HUES6 (cell line): ENCODE measurements around the gene SMYD3.

Experiments used
- H3K27ac ChIP-seq: 2 replicates; pipeline ENCODE4 v1.7.0; 2013; ENCODE audit warnings: low read depth, mild to moderate bottlenecking, low read length, inconsistent platforms
- H3K27me3 ChIP-seq: 2 replicates; pipeline ENCODE4 v1.6.1; 2013; ENCODE audit warnings: low read length; ENCODE audit not compliant: control insufficient read depth, insufficient read depth
- H3K36me3 ChIP-seq: 2 replicates; pipeline ENCODE4 v1.6.1; 2013; ENCODE audit warnings: low read length; ENCODE audit not compliant: control insufficient read depth, insufficient read depth
- H3K4me1 ChIP-seq: 2 replicates; pipeline ENCODE4 v1.6.1; 2013; ENCODE audit warnings: low read length; ENCODE audit not compliant: control insufficient read depth, insufficient read depth
- H3K4me3 ChIP-seq: 2 replicates; pipeline ENCODE4 v1.5.1; 2013; ENCODE audit warnings: low read depth, low read length
- H3K9ac ChIP-seq: one replicate; pipeline ENCODE4 v1.6.1; 2013; ENCODE audit warnings: mild to moderate bottlenecking, low read length
- H3K9me3 ChIP-seq: 2 replicates; pipeline ENCODE4 v1.6.1; 2013; ENCODE audit warnings: low read depth, low read length; ENCODE audit not compliant: control insufficient read depth, insufficient read depth

SMYD3 gene

DNA sequence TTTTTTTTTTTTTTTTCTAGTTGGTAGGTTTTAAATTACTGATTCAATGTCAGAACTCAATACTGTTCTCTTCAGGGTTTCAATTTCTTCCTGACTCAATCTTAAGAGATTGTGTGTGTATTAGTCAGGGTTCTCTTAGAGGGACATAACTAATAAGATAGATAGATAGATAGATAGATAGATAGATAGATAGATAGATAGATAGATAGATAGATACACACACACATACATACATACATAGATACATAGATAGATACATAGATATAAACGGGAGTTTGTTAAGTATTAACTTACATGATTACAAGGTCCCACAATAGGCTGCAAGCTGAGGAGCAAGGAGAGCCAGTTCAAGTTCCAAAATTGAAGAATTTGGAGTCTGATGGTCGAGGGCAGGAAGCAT lies 251.3 kb downstream of the SMYD3 start:
- Histone ChIP-seq H3K4me3 (no peak overlapping the region), H3K9ac (no peak overlapping the region), H3K36me3 (no peaks in the 10 kb centered on the region)

DNA sequence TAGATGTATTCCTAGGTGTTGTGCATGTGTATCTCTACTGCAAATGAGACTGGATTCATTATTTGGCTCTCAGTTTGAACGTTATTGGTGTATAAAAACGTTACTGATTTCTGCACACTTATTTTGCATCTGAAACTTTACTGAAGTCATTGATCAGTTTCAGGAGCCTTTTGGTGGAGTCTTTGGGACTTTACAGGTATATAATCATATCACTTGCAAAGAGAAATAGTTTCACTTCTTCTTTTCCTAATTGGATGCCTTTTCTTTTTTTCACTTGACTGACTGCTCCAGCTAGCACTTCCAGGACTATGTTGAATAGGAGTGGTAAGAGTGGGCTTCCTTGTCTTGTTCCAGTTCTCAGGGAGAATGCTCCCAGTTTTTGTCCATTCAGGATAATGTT lies 252.2 kb downstream of the SMYD3 start:
- Histone ChIP-seq H3K9me3 (peaks cover 9% of the 10 kb centered on the region; the same call in 1 of the 2 replicates), H3K9ac (no peak overlapping the region), H3K4me1 (no peaks in the 10 kb centered on the region), H3K4me3 (no peak overlapping the region), H3K27me3 (no peaks in the 10 kb centered on the region), H3K36me3 (no peaks in the 10 kb centered on the region), H3K27ac (no peak overlapping the region)

More for the DNA sequence above, 251.3 kb downstream of the SMYD3 start:
- Histone ChIP-seq H3K9me3 (peaks cover 9% of the 10 kb centered on the region; the same call in 1 of the 2 replicates), H3K27me3 (no peaks in the 10 kb centered on the region), H3K4me1 (no peaks in the 10 kb centered on the region), H3K27ac (no peak overlapping the region)

- Histone ChIP-seq H3K36me3 (no peaks in the 10 kb centered on the region), H3K27me3 (no peaks in the 10 kb centered on the region), H3K9ac (no peak overlapping the region), H3K9me3 (no peaks in the 10 kb centered on the region), H3K27ac (no peak overlapping the region), H3K4me1 (no peaks in the 10 kb centered on the region), H3K4me3 (no peak overlapping the region)
These were observed 260.6 kb downstream of the SMYD3 start for GRCh38 chr1:246246430-246246829.

- Histone ChIP-seq H3K27ac (no peak overlapping the region), H3K27me3 (no peaks in the 10 kb centered on the region), H3K9ac (no peak overlapping the region), H3K4me1 (no peaks in the 10 kb centered on the region), H3K4me3 (no peak overlapping the region), H3K36me3 (no peaks in the 10 kb centered on the region), H3K9me3 (no peaks in the 10 kb centered on the region)
These were observed 261.5 kb downstream of the SMYD3 start for GRCh38 chr1:246245541-246245940.

DNA sequence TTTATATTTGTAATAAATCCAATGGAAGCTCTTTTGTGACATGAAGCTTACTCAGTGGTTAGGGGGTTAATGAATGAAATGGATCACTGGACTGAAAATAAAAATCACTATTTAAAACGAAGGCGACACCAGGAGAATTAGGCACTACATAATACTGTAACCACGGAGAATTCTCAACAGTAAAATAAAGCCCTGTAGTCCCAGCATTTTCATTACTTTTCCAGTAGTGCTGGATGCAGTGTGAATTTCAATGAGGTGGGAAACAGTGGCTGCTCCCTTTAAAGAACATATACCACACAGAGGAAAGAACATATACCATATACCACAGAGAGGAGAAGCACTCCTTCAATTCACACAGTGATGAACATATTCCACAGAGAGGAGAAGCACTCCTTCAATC lies 275.0 kb downstream of the SMYD3 start:
- no peaks in the 10 kb centered on the region for H3K4me1 ChIP-seq
- peaks cover 4% of the 10 kb centered on the region; the same call in 1 of the 2 replicates for H3K9me3 ChIP-seq
- H3K36me3 ChIP-seq = no peaks in the 10 kb centered on the region
- no peak overlapping the region for H3K4me3 ChIP-seq
- no peaks in the 10 kb centered on the region for H3K27me3 ChIP-seq
- H3K9ac ChIP-seq = no peak overlapping the region
- no peak overlapping the region for H3K27ac ChIP-seq

- peaks cover 9% of the 10 kb centered on the region for H3K9me3 ChIP-seq
- no peak overlapping the region for H3K27ac ChIP-seq
- no peak overlapping the region for H3K4me3 ChIP-seq
- no peaks in the 10 kb centered on the region for H3K27me3 ChIP-seq
- no peak overlapping the region for H3K9ac ChIP-seq
- H3K4me1 ChIP-seq = no peaks in the 10 kb centered on the region
- H3K36me3 ChIP-seq = no peaks in the 10 kb centered on the region
These were observed 281.0 kb downstream of the SMYD3 start for GRCh38 chr1:246226041-246226440.

DNA sequence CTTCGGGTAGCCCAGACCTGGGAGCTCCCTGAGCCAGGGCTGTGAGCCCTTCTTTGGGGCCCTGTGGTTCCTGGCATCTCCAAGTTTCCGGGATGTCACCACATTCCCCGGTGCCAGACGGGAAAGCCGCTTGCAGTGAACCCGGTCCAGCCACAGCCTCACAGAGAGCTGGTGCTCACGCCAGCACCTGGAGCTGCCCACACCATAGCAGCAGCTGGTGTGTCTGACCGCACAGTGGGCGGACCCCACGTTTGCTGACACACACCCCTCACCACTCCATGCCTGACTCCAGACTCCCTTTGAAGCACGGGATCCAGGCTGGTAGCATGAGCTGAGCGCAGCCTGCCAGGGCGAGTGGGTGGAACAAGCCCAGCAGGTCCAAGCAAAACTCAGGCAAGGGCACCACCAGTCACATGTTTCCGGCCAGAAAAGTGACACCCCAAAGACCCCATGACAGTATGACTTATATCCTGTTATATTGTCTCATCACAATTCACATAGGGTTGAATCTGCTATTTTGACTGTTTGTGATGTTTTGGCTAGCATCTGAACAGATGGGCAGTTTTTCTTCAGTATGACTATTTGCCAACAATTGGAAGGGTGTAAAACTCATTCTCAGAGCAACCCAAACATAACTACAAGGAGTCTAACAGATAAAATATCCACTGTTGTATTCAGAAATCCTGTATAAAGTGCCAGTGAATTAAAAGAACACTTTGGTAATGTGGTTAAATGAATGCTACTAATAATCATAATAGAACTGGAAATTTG lies 285.4 kb downstream of the SMYD3 start:
- Histone ChIP-seq H3K9me3 (peaks cover 18% of the 10 kb centered on the region), H3K4me1 (peaks cover 9% of the 10 kb centered on the region), H3K27me3 (no peaks in the 10 kb centered on the region)

GRCh38 chr1:246220495-246221065 lies 286.5 kb downstream of the SMYD3 start:
- no peak overlapping the region for H3K9ac ChIP-seq
- H3K9me3 ChIP-seq = peaks cover 18% of the 10 kb centered on the region
- peaks cover 9% of the 10 kb centered on the region for H3K4me1 ChIP-seq
- no peaks in the 10 kb centered on the region for H3K27me3 ChIP-seq
- no peak overlapping the region for H3K27ac ChIP-seq
- H3K4me3 ChIP-seq = no peak overlapping the region
- H3K36me3 ChIP-seq = no peaks in the 10 kb centered on the region; the same call in 1 of the 2 replicates

More for the DNA sequence above, 285.4 kb downstream of the SMYD3 start:
- no peak overlapping the region for H3K4me3 ChIP-seq
- no peak overlapping the region for H3K27ac ChIP-seq
- H3K9ac ChIP-seq = no peak overlapping the region
- no peaks in the 10 kb centered on the region; the same call in 1 of the 2 replicates for H3K36me3 ChIP-seq

DNA sequence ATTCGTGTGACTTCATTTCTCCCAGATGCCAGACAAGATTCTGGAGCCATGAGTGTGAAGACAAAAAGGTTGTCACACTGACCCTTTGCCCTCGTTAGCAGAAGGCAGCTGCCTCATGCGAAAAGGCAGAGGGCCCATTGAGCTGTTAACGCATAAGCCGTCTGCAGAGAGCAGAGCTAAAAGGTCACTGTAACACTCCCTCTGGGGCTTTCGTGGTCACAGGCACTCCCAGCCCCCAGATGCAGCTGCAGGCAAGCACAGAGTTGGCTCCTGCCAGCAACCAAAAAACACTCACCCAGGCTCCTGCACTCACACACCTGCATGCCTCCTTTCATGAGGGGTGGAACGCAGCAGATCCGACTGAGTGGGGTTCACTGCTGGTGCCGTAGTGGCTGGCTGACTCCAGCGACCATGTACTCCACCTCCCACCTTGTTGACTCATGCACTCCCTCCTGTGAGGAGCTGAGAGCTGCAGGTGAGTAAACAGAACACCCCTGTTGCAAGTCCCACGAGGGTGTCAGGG lies 287.5 kb downstream of the SMYD3 start:
- Histone ChIP-seq H3K9ac (no peak overlapping the region), H3K4me3 (no peak overlapping the region), H3K4me1 (peaks cover 9% of the 10 kb centered on the region), H3K27me3 (no peaks in the 10 kb centered on the region), H3K27ac (no peak overlapping the region), H3K9me3 (peaks cover 18% of the 10 kb centered on the region), H3K36me3 (no peaks in the 10 kb centered on the region; the same call in 1 of the 2 replicates)

- H3K27ac ChIP-seq = no peak overlapping the region
- no peak overlapping the region for H3K4me3 ChIP-seq
- no peak overlapping the region for H3K9ac ChIP-seq
- H3K27me3 ChIP-seq = no peaks in the 10 kb centered on the region
- H3K4me1 ChIP-seq = peaks cover 9% of the 10 kb centered on the region
- H3K9me3 ChIP-seq = peaks cover 18% of the 10 kb centered on the region
- H3K36me3 ChIP-seq = no peaks in the 10 kb centered on the region; the same call in 1 of the 2 replicates
These were observed 288.4 kb downstream of the SMYD3 start for GRCh38 chr1:246218686-246219085.

DNA sequence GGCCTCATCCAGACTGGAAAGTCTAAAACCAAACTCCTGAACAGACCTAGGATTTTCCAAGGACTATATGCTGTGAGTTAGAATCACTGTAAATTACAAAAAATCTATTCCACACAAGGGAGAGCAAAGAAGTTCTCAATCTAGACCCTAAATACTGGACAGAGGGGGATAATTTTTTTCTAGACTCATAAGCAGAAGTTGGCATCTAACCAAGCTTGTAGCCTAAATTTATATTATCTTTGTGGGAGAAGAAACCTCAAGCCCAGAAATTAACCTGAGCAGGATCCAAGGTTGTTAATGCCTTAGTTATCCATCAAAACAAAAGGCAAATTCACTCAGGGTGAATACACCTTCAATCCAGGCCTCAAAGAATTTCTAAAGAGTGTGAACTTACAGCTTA lies 290.2 kb downstream of the SMYD3 start:
- H3K36me3 ChIP-seq = no peaks in the 10 kb centered on the region; the same call in 1 of the 2 replicates
- no peak overlapping the region for H3K9ac ChIP-seq
- peaks cover 9% of the 10 kb centered on the region for H3K4me1 ChIP-seq
- no peaks in the 10 kb centered on the region for H3K27me3 ChIP-seq
- H3K4me3 ChIP-seq = no peak overlapping the region
- no peak overlapping the region for H3K27ac ChIP-seq
- peaks cover 17% of the 10 kb centered on the region for H3K9me3 ChIP-seq
